IgD-negative memory B cell (primary cell): Measurements from ENCODE around the gene ZBTB38. TPM values are rescaled to one million over a fixed set of nuclear protein-coding genes. Genes with fewer than 3 reads are reported as not detected.

Experiments used
- H3K27ac Mint-ChIP-seq, 3 donors: one replicate each; pipeline ENCODE4 v1.8.0; 2020 to 2022; ENCODE audit warnings: mild to moderate bottlenecking in 3 of 3, mixed read lengths in 3 of 3, moderate library complexity in 1 of 3
- H3K27me3 Mint-ChIP-seq: one replicate; pipeline ENCODE4 v1.8.0; 2021; ENCODE audit warnings: mixed read lengths
- H3K36me3 Mint-ChIP-seq: one replicate; pipeline ENCODE4 v1.8.0; 2020; ENCODE audit warnings: mild to moderate bottlenecking, mixed read lengths
- H3K4me1 Mint-ChIP-seq, 3 donors: one replicate each; pipeline ENCODE4 v1.8.0; 2020 to 2022; ENCODE audit warnings: mixed read lengths in 3 of 3, mild to moderate bottlenecking in 1 of 3
- H3K4me3 Mint-ChIP-seq, 4 donors: one replicate each; pipeline ENCODE4 v1.8.0; 2020 to 2022; ENCODE audit warnings: mild to moderate bottlenecking in 4 of 4, mixed read lengths in 4 of 4, moderate library complexity in 3 of 4
- H3K9me3 Mint-ChIP-seq, 3 donors: one replicate each; pipeline ENCODE4 v1.8.0; 2020 to 2021; ENCODE audit warnings: mixed read lengths in 3 of 3, mild to moderate bottlenecking in 1 of 3
- polyA plus RNA-seq: library from polyadenylated mRNA; unstranded; fragments of 300-500 nt; fragmentation: Illumina TruSeq; gene quantifications from one replicate; pipeline ENCODE4 v1.2.3, GENCODE V29; 2021

ZBTB38 gene
- polyA plus RNA-seq, 1 donor from 2014 or later, result 113 TPM

DNA sequence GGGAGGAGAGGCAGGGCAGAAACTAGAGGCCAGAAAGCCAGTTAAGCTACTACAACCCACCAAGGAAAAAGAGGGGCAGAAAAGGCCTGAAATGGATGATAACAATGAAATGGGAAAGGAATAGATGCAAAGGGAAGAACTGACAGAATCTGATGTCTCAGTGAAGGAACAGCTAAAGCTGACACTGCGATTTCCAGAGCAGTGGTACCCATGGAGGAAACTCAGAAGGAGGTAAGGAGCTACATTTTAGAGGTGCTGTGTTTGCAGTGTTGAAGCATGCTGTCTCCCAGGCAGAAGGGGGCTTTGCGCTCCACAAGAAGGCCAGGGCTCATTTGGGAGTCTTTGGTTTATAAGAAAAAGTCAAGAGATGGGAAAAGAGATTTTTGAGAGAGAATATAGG, 38.0 kb downstream of the ZBTB38 start:
- Mint-ChIP-seq H3K4me3 (peak overlapping the region; percentile 16 to 32 (median 26)), H3K27me3 (no peaks in the 10 kb centered on the region), H3K36me3 (peaks cover 13% of the 10 kb centered on the region)

DNA sequence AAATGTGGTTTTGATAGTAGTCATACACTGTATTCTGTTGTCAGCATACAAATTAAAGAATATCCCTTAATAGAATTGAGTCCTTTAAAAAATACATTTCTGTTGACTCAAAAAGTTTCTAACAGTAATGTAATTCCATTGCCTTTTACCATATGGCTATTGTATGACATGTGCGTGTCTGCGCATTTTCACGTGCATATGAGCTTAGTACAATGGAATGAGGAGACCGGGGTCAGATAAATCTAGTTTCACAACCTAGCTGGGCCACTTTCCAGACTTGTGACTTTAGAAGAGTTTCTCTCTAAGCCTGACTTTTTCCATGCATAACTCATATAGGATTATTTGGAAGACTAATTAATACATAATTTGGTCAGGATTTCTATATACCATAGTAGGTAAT, 38.7 kb downstream of the ZBTB38 start:
- Mint-ChIP-seq H3K27me3 (no peaks in the 10 kb centered on the region), H3K4me1 (peaks cover 40 to 75% (median 58%) of the 10 kb centered on the region in 3 donors), H3K27ac (peak overlapping the region in 2 of 3 donors; percentile 2 to 46), H3K36me3 (peaks cover 13% of the 10 kb centered on the region), H3K9me3 (no peaks in the 10 kb centered on the region), H3K4me3 (no peak overlapping the region)

More for the DNA sequence above, 38.0 kb downstream of the ZBTB38 start:
- Mint-ChIP-seq H3K27ac (peak overlapping the region; percentile 2 to 83 (median 77)), H3K9me3 (no peaks in the 10 kb centered on the region), H3K4me1 (peaks cover 36 to 74% (median 54%) of the 10 kb centered on the region in 3 donors)

DNA sequence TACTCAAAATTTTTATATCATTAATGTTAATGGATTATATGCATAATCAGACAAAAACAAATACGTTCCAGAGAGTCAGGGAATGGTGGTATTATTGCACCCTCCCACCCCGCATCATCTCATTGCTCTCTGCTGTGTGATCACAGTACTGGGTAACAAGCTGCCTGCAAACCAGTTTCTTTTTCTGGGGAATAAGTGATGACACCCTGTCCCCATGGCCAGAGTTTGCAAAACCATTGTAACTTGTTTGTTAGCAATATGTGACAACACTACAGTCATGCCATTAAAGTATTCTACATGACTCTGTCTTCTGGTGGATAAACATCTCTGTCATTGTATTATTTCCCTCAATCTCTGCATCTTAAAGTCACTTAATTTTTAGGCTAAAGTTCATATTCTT, 39.5 kb downstream of the ZBTB38 start:
- Mint-ChIP-seq H3K4me3 (peak overlapping the region in 1 of 4 donors; percentile 56), H3K27me3 (no peaks in the 10 kb centered on the region), H3K9me3 (no peaks in the 10 kb centered on the region), H3K4me1 (peaks cover 47 to 82% (median 66%) of the 10 kb centered on the region in 3 donors), H3K36me3 (peaks cover 13% of the 10 kb centered on the region), H3K27ac (peak overlapping the region in 1 of 3 donors; percentile 80)

GRCh38 chr3:141408596-141408995, 40.3 kb downstream of the ZBTB38 start:
- H3K4me3 Mint-ChIP-seq, result no peak overlapping the region
- peak overlapping the region in 1 of 3 donors; percentile 33 for H3K27ac Mint-ChIP-seq
- no peaks in the 10 kb centered on the region for H3K27me3 Mint-ChIP-seq
- H3K9me3 Mint-ChIP-seq, result no peaks in the 10 kb centered on the region
- H3K36me3 Mint-ChIP-seq, result peaks cover 16% of the 10 kb centered on the region
- H3K4me1 Mint-ChIP-seq, result peaks cover 54 to 83% (median 66%) of the 10 kb centered on the region in 3 donors

DNA sequence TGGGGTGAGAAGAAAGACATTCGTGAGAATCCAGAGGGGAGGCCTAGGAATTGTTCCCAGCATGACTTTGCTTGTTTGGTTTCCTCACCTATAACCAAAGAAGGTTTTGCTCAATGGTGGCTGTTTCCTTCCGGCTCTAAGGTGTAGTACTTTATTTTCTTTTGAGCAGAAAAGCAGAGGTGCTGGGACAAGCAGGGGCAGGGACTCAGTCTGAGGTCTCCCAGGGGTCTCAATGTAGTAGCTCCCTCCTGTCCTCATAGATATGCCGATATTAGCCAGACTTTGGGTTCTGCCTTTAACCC, 41.6 kb downstream of the ZBTB38 start:
- Mint-ChIP-seq H3K4me3 (peak overlapping the region in 2 of 4 donors; percentile 74 to 82), H3K27ac (peak overlapping the region; percentile 88 to 97 (median 93)), H3K9me3 (no peaks in the 10 kb centered on the region), H3K4me1 (peaks cover 52 to 78% (median 57%) of the 10 kb centered on the region in 3 donors), H3K27me3 (no peaks in the 10 kb centered on the region), H3K36me3 (peaks cover 14% of the 10 kb centered on the region)

GRCh38 chr3:141410408-141410807, 42.1 kb downstream of the ZBTB38 start:
- no peaks in the 10 kb centered on the region for H3K27me3 Mint-ChIP-seq
- peaks cover 13% of the 10 kb centered on the region for H3K36me3 Mint-ChIP-seq
- no peaks in the 10 kb centered on the region for H3K9me3 Mint-ChIP-seq
- peaks cover 51 to 74% (median 54%) of the 10 kb centered on the region in 3 donors for H3K4me1 Mint-ChIP-seq
- peak overlapping the region in 3 of 4 donors; percentile 74 to 92 (median 82) for H3K4me3 Mint-ChIP-seq
- peak overlapping the region; percentile 88 to 99 (median 97) for H3K27ac Mint-ChIP-seq

- Mint-ChIP-seq H3K4me3 (peak overlapping the region in 3 of 4 donors; percentile 74 to 92 (median 92)), H3K27ac (peak overlapping the region; percentile 88 to 99 (median 97)), H3K27me3 (no peaks in the 10 kb centered on the region), H3K9me3 (no peaks in the 10 kb centered on the region), H3K36me3 (peaks cover 11% of the 10 kb centered on the region), H3K4me1 (peaks cover 47 to 70% (median 52%) of the 10 kb centered on the region in 3 donors)
Observed at GRCh38 chr3:141410846-141411245, 42.5 kb downstream of the ZBTB38 start.

GRCh38 chr3:141411251-141411771, 43.0 kb downstream of the ZBTB38 start:
- H3K4me1 Mint-ChIP-seq, result peaks cover 44 to 66% (median 47%) of the 10 kb centered on the region in 3 donors
- H3K4me3 Mint-ChIP-seq, result peak overlapping the region; percentile 74 to 92 (median 86)
- H3K9me3 Mint-ChIP-seq, result no peaks in the 10 kb centered on the region
- peak overlapping the region; percentile 88 to 99 (median 97) for H3K27ac Mint-ChIP-seq
- H3K36me3 Mint-ChIP-seq, result peaks cover 6% of the 10 kb centered on the region
- H3K27me3 Mint-ChIP-seq, result no peaks in the 10 kb centered on the region

DNA sequence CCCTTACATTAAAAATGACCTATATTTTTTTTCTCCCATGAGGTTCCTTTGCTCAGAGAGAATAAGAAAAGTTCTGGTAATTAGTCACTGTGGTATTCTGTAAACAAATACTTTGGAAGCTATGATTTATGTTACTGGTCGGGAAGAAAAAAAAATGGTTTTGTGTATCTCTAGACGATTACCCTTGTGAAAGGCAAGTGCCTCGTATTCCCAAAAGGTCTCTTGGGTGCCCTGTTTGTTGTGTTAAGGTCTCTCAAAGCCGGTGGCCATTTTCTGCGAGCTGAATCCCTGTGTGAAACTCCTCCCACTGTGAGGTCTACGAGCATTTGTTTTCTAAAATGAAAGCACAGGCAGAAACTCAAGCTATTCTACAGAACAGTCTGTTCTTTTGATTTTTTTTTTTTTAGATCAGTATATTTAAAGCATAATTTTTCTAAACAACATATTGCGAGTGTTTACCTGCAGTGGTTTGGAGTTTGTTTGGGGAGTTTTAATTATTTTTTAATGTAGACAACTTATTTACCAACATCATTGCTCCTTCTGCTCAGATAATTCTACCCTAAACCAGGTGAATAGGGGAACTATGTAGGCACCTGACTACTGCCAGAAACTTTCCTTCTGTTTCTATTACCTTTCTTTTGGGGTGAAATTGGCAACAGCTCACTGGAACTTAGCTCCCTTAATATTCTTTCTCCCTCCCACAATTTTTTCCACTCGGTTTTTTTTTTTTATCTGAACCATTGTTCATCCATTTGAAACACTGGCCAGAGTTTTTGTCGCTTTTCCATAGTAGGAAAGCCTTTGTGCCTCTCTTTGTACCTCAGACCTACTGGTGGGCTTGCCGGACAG, 44.0 kb downstream of the ZBTB38 start:
- Mint-ChIP-seq H3K4me1 (peaks cover 45 to 60% (median 48%) of the 10 kb centered on the region in 3 donors), H3K4me3 (peak overlapping the region; percentile 74 to 92 (median 86)), H3K27ac (peak overlapping the region; percentile 88 to 99 (median 97)), H3K9me3 (no peaks in the 10 kb centered on the region), H3K36me3 (peaks cover 11% of the 10 kb centered on the region), H3K27me3 (no peaks in the 10 kb centered on the region)

DNA sequence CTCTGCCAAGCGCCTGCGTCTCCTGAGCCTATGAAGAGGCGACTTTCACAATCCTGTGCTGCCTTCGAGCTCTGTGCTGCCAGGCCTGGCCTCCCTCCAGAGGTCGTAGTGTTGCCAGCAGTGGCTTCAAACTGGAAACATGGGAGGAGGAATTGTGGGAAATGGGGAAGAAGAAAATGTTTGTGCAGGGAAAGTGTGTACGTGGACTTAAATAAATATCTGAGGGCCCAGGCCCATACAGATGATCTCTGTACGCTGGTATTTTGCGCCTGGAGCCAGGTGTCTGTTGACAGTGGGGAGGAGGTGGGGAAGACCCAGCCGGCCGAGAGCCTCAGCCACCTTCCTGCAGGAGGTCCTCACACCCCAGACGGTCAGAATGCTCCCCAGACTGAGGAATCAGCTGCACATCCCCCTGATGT, 44.6 kb downstream of the ZBTB38 start:
- H3K27ac Mint-ChIP-seq, result peak overlapping the region; percentile 88 to 99 (median 97)
- peak overlapping the region in 3 of 4 donors; percentile 74 to 92 (median 92) for H3K4me3 Mint-ChIP-seq
- peaks cover 14% of the 10 kb centered on the region for H3K36me3 Mint-ChIP-seq
- H3K27me3 Mint-ChIP-seq, result no peaks in the 10 kb centered on the region
- peaks cover 47 to 58% (median 50%) of the 10 kb centered on the region in 3 donors for H3K4me1 Mint-ChIP-seq
- no peaks in the 10 kb centered on the region for H3K9me3 Mint-ChIP-seq

- H3K36me3 Mint-ChIP-seq, result peaks cover 18% of the 10 kb centered on the region
- H3K4me1 Mint-ChIP-seq, result peaks cover 50 to 57% (median 51%) of the 10 kb centered on the region in 3 donors
- no peaks in the 10 kb centered on the region for H3K27me3 Mint-ChIP-seq
- H3K27ac Mint-ChIP-seq, result peak overlapping the region; percentile 88 to 99 (median 97)
- H3K9me3 Mint-ChIP-seq, result no peaks in the 10 kb centered on the region
- H3K4me3 Mint-ChIP-seq, result peak overlapping the region; percentile 22 to 68 (median 38)
Observed at GRCh38 chr3:141413391-141413790, 45.1 kb downstream of the ZBTB38 start.

- Mint-ChIP-seq H3K4me1 (peaks cover 49 to 55% (median 52%) of the 10 kb centered on the region in 3 donors), H3K4me3 (peak overlapping the region in 3 of 4 donors; percentile 22 to 46 (median 29)), H3K36me3 (peaks cover 22% of the 10 kb centered on the region), H3K9me3 (no peaks in the 10 kb centered on the region), H3K27ac (peak overlapping the region; percentile 88 to 99 (median 97)), H3K27me3 (no peaks in the 10 kb centered on the region)
Observed at GRCh38 chr3:141413801-141414689, 45.7 kb downstream of the ZBTB38 start.

DNA sequence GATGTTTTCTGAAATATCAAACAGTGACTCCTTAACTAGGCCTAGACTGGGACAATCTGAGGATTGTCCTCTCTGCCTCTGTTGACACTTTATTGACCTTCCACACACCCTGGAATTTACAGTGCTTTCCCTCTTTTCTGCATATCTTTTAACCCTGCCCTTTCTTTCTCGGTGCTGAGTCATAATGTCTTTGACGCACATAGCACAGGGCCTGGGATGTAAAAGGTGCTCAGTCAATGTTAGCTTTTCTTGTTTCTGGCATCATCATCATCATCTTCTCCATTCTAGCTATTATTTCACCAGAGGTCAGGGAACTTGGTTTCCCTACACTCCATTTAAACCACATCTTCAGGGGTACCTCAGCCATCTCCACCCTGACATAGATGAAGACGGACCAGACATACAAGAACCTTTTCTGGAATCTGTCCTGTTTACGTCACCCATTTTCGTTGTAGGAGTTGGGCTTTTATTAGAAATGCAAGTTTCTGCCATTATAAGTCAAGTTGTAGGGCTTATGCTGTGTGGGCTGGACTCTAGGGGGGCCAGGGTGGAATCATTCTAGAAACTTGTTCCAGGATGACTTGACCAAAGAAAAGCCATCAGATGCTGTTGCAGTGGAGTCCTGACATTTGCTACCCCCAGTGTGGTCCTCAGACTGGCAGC, 46.6 kb downstream of the ZBTB38 start:
- H3K27me3 Mint-ChIP-seq, result peaks cover under 1% of the 10 kb centered on the region
- no peaks in the 10 kb centered on the region for H3K9me3 Mint-ChIP-seq
- H3K27ac Mint-ChIP-seq, result peak overlapping the region; percentile 60 to 88 (median 84)
- H3K4me1 Mint-ChIP-seq, result peaks cover 45 to 52% (median 49%) of the 10 kb centered on the region in 3 donors
- peak overlapping the region in 1 of 4 donors; percentile 33 for H3K4me3 Mint-ChIP-seq
- H3K36me3 Mint-ChIP-seq, result peaks cover 22% of the 10 kb centered on the region

- H3K9me3 Mint-ChIP-seq, result no peaks in the 10 kb centered on the region
- peaks cover 22% of the 10 kb centered on the region for H3K36me3 Mint-ChIP-seq
- H3K27me3 Mint-ChIP-seq, result peaks cover 1% of the 10 kb centered on the region
- peaks cover 42 to 45% (median 45%) of the 10 kb centered on the region in 3 donors for H3K4me1 Mint-ChIP-seq
- no peak overlapping the region for H3K4me3 Mint-ChIP-seq
- H3K27ac Mint-ChIP-seq, result peak overlapping the region in 1 of 3 donors; percentile 19
Observed at GRCh38 chr3:141415953-141416352, 47.6 kb downstream of the ZBTB38 start.
